ENCODE data around the gene TIMM9.

TIMM9 gene, protein sequence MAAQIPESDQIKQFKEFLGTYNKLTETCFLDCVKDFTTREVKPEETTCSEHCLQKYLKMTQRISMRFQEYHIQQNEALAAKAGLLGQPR

DNA sequence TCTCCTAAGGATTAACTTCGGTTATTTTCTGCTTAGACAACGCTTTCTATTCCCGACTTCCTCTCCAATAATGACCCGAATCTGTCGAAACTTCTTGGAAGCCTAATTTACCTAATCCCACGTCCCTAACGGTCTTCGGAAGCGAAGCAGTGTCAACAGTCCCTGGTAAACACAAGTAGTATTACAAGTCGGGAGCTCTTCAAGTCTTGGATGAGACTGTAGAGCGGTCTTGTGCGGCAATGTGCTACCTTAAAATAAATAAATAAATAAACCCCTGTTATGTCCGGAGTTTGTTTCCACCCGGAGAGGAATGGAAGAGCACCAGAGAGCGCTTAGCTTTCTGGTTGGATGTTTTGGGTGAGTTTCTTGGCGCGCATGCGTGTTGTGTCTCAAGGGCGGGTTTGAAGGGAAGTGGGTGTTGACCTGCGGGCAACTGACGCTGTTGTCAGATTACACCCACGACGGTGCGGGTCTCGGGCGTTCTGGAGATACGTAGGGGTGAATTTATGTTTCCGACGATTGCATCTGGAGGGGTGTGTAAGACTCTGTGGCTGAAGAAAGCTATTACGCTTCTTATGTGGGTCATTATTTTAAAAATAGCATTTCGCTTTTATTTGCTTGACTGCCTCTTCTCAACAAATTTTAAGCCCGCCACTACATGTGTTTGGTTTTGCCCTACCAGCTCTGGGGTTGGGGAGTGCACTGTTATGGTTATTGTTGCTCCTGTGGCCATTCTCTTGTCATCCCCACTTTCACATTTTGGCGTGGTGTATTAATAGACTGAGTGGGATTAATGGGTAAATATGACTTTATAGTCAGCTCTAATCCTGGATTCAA is at the start of gene TIMM9, which contains the start of gene KIAA0586:
Gene TIMM9, minus strand, starts transcription at position 251 of the 837 bp plus-strand sequence. CDS start 15,586 bp downstream, outside the sequence.
Gene KIAA0586, plus strand, starts transcription at position 439 of the 837 bp plus-strand sequence. CDS start 546 bp downstream, outside the sequence.
- peak within 1 kb of the TSS; percentile 94 for H3K4me3 ChIP-seq (ENCODE audit: low read length)
- TF ChIP-seq ZNF274 (IDR thresholded peaks at IDR 0.05; ENCODE audit: low read depth, low read length): no peak

DNA sequence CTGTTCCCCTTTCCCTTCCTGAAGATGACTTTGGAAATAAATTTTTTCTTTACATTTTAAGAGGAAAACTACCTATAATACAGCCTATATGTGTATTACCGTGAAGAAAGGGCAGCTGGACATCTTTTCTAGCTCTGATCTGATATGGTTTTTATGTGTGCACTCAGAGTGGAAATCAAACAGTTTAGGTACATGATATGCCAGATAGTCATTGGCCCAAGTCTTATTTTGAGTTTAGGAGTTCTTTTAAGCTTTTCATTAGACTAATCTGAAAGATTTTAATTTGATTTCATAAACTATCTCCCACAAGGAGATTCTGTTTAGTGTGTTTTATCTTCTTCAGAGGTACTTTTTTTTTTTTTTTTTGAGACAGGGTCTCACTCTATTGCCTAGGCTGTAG is 49.0 kb upstream of the TIMM9 start:
- H3K4me3 ChIP-seq (ENCODE audit: low read length): no peak overlapping the region
- no peak for TF ChIP-seq ZNF274 (IDR thresholded peaks at IDR 0.05; ENCODE audit: low read depth, low read length)

DNA sequence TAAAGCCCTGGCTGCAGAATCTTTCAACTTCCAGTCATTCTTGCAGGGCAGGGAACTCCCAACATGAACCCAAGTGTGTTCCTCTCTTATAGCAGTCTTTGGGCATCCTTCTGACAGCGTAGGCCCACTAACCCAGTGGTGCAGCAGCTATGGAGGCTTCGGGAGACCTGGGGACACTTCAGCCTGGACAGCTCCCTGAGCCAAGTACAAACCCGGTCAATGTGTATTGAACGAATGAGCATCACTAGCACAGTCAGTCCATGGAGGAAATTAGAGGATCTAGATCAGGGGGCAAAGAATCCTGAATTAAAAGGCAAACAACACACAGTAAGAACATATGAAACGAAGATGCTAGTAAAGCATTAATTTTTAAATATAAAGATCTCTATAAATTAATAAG is 42.0 kb upstream of the TIMM9 start:
- H3K4me3 ChIP-seq (ENCODE audit: low read length): no peak overlapping the region
- TF ChIP-seq ZNF274 (IDR thresholded peaks at IDR 0.05; ENCODE audit: low read depth, low read length): no peak

DNA sequence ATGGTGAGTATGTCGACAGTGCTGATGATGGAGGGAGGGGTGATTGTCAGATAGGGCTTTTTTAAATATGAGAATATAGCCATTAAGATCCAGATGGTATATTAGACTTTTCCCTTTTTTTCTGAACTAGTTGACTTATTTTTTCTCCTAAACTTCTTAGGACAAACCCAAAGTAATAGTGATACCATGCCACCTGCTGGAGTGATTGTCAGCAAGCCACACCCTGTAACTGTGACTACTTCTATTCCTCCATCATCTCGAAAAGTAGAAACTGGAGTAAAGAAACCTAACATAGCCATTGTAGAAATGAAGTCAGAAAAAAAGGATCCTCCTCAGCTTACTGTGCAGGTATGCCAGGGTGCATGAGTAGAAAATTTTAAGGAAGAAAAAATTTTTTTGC is 40.2 kb upstream of the TIMM9 start:
- TF ChIP-seq ZNF274 (IDR thresholded peaks at IDR 0.05; ENCODE audit: low read depth, low read length): no peak
- H3K4me3 ChIP-seq (ENCODE audit: low read length): no peak overlapping the region

DNA sequence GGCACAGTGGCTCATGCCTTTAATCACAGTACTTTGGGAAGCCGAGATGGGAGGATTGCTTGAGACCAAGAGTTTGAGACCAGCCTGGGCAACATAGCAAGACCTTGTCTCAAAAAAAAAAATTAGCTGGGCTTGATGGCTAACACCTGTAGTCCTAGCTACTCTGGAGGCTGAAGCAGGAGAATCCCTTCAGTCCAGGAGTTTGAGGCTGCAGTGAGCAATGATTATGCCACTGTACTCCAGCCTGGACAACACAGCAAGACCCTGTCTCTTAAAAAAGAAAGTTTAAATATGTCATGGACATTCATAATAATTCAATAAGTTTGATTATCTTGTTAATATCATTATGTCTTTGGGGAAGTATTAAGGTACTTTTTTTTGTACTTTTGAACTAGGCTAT is 39.1 kb upstream of the TIMM9 start:
- H3K4me3 ChIP-seq (ENCODE audit: low read length): no peak overlapping the region
- no peak for TF ChIP-seq ZNF274 (IDR thresholded peaks at IDR 0.05; ENCODE audit: low read depth, low read length)

DNA sequence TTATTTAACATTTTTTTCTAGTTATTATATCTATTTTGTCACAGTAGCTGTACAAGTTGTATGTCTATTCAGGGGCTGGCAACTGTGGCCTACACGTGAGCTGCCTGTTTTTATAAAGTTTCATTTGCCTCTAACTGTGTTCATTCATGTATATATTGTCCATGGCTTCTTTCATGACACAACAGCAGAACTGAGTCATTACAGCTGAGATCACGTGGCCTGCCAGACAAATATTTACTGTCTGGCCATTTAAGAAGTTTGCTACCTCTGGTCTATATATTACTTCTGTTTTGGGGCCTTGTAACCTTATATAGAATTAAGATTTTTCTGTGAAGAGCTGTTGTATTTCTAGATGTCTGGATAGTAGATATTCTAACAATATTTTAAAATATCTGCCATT is 38.1 kb upstream of the TIMM9 start:
- TF ChIP-seq ZNF274 (IDR thresholded peaks at IDR 0.05; ENCODE audit: low read depth, low read length): no peak

DNA sequence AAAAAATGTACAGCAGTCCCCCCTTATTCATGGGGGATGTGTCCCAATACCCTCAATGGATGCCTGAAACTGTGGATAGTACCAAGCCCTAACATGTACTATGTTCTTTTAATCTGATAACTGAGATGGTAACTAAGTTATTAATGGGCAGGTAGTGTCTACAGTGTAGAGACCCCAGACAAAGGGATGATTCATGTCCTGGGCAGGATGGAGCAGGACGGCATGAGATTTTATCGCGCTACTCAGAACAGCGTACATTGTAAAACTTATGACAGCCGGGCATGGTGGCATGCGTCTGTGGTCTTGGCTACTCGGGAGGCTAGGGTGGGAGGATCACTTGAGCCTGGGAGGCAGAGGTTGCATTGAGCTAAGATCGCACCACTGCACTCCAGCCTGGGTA is 37.3 kb upstream of the TIMM9 start:
- TF ChIP-seq ZNF274 (IDR thresholded peaks at IDR 0.05; ENCODE audit: low read depth, low read length): no peak
- H3K4me3 ChIP-seq (ENCODE audit: low read length): no peak overlapping the region

More for the DNA sequence above, 38.1 kb upstream of the TIMM9 start:
- no peak overlapping the region for H3K4me3 ChIP-seq (ENCODE audit: low read length)

DNA sequence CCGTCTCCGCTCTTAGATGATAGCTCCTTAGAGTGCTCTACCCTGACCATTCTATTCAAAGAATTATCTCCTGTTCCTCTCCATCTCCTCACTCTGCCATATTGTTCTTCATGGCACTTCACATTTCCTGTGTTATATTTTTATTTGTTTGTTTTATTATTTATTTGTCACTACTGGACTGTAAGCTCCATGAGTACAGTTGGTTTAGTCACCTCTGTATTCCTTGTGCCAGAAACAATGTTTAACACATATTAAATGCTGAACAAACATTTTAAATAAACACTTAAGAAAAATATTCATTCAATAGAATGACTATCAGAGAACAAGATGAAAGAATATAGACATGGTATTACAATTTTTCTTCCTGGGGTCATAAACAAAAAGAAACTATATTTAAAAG is 35.8 kb upstream of the TIMM9 start:
- no peak for TF ChIP-seq ZNF274 (IDR thresholded peaks at IDR 0.05; ENCODE audit: low read depth, low read length)
- no peak overlapping the region for H3K4me3 ChIP-seq (ENCODE audit: low read length)

DNA sequence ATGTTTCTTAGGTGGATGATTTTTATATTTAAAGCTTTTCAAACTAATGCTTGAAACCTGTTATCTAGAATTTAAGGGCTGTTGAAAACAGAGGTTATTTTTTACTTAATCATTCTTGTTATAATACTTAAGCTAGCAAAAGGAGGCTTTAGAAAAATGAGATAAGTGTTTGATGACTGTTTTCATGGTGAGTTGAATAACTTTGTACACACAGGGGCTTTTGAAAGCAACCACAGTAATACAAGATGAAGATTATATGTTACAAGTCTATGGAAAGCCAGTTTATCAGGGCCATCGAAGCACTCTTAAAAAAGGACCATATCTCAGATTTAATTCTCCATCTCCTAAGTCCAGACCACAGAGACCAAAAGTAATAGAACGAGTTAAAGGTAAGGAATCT is 33.4 kb upstream of the TIMM9 start:
- no peak for TF ChIP-seq ZNF274 (IDR thresholded peaks at IDR 0.05; ENCODE audit: low read depth, low read length)
- H3K4me3 ChIP-seq (ENCODE audit: low read length): no peak overlapping the region

DNA sequence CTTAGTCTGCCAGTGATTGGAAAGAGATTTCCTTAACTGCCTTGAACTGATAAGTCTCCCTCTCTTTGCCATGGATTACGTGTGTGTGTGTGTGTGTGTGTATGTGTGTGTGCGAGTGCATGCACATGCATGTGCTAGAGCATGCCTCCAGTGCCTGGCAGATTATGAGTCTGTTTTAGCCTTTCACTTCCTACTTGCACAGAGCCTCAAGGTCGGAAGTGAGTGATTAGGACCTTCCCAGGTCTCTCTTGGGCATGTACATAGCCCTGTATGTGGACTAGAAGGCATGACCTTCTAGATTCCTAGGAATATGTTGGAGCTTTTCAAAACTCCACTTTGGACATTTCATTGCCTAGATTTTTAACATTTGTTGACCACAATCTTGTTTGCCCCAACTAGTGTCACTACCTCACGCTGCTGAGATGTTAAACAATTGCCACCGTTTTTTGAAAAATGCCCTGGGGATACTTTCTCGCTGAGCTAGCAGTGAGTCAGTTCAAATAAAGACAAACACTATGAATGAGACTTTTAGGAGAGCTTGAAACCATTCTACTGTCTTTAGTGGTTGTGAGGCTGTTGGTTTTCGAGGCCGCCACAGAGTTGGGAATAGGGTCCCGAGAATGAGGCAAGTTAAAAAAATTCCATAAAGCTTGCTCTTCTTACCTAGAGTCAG is 28.4 kb upstream of the TIMM9 start:
- no peak for TF ChIP-seq ZNF274 (IDR thresholded peaks at IDR 0.05; ENCODE audit: low read depth, low read length)
- no peak overlapping the region for H3K4me3 ChIP-seq (ENCODE audit: low read length)

DNA sequence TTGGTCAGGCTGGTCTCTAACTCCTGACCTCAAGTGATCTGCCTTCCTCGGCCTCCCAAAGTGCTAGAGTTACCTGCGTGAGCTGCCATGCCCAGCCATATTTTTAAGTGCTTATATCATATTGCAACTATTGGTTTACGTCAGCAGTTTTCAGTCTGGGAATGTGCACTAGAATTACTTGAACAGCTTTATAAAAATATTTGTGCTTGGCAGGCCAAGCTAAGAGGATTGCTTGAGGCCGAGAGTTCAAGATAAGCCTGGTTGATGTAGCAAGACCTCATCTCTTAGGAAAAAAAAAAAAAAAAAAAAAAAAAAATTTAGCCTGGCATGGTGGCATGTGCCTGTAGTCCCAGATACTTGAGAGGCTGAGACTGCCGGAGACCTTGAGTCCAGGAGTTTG is 17.3 kb upstream of the TIMM9 start:
- no peak overlapping the region for H3K4me3 ChIP-seq (ENCODE audit: low read length)
- no peak for TF ChIP-seq ZNF274 (IDR thresholded peaks at IDR 0.05; ENCODE audit: low read depth, low read length)

DNA sequence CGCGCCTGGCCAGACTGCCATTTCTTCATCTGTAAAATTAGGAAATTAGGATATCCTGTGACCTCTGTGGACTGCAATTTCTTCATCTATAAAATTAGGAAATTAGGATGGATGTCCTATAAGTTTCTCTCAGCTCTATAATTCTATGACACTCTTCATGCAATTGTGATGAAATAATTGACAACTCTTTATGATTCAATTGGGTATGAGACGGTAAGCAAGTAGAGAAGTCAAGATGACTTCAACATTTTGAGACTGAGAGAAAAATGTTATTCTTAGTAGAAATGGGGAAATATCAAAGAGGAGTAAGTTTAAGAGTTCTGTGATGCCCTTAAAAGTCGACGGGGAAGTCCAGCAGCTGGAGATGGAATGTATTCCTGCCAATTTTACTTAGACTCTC is 12.1 kb upstream of the TIMM9 start:
- no peak overlapping the region for H3K4me3 ChIP-seq (ENCODE audit: low read length)
- TF ChIP-seq ZNF274 (IDR thresholded peaks at IDR 0.05; ENCODE audit: low read depth, low read length): no peak

DNA sequence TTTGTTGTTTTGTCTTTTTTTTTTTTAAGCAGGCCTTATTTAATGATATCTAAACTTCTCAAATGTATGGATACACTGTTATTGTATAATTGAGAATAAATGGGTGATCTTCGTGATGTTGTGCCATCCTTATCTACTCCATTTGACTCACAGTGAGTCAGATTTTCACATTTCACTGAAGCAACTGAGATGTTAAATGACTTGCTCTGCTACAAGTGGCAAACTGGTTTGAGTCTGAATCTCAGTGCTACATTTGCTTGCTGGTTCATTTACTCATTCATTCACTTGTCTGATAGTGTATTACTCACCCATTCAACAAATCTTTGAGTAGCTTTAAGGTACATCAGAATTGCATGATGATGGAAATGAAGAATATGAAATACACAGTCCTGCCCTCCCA is 2.8 kb upstream of the TIMM9 start:
- no peak overlapping the region for H3K4me3 ChIP-seq (ENCODE audit: low read length)
- no peak for TF ChIP-seq ZNF274 (IDR thresholded peaks at IDR 0.05; ENCODE audit: low read depth, low read length)

DNA sequence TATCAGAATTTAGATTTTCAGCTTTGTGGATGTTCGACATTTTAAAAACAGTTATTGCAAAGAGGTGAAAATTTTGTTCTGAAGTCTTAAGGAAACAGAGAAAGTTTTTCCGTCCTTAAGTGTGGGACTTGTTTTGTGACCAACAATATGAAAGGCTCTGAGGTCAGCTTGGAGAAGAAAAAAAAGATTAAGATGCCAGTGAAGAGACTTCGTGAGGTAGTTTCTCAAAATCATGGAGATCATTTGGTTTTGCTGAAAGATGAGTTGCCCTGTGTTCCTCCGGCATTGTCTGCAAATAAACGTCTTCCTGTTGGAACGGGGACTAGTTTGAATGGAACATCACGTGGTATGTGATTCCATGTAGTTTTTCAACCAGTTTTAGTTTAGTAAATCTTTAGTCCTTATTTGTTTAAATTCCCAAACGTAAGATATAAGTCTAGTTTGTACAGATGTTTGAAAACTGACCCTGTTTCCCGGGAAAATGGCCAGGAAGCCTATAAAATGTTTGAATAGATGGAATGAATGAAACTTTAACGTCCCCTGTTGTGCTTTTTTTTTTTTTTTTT is 870 bp upstream of the TIMM9 start:
- no peak for TF ChIP-seq ZNF274 (IDR thresholded peaks at IDR 0.05; ENCODE audit: low read depth, low read length)
- H3K4me3 ChIP-seq (ENCODE audit: low read length): peak overlapping the region; percentile 94

All from GM08714 (cell line).